Measurements from ENCODE around the gene STX18.
A peak's percentile ranks its signal among the peaks of the same experiment; 100 is the strongest.
"Not testable (repeated sequence)": the region's sequence is repeated elsewhere in the genome, so short reads cannot be mapped to it uniquely, and the experiment has no call there.

STX18 gene

DNA sequence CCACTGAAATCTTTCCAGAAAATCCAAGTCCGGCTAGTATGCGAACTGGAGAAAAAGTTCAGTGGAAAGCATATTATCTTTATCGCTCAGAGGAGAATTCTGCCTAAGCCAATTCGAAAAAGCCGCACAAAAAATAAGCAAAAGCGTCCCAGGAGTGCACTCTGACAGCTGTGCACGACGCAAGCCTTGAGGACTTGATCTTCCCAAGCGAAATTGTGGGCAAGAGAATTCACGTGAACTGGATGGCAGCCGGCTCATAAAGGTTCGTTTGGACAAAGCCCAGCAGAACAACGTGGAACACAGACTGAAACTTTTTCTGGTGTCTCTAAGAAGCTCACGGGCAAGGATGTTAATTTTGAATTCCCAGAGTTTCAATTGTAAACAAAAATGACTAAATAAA lies 34.4 kb downstream of the STX18 start:
- DNase-seq = no peak

DNA sequence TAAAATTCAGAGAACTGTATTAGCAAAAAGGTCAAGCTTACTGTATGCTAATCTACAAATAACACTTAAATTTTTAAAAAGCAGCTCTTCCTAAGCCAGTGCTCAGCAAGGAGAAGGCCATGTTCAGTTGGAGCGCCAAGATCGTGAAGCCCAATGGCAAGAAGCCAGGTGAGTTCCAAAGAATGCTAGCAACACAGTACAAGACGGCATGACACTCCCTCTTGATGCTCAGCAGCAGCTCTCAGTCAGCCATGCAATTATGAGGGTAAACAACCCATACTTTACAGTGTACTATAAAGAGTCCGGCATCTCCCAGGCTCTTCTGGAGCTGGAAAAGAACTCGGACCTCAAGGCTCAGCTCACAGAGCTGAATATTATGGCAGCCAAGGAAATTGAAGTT lies 34.9 kb downstream of the STX18 start:
- DNase-seq = no peak

DNA sequence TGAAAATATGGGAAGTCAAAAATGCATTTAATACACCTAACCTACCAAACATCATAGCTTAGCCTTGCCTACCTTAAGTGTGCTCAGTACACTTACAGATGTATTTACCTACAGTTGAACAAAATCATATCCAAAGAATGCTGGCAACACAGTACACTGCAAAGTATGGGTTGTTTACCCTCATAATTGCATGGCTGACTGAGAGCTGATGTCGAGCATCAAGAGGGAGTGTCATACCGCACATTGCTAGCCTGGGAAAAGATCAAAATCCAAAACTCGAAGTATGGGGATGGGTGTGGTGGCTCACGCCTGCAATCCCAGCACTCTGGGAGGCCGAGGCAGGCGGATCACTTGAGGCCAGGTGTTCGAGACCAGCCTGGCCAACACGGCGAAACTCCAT lies 36.6 kb downstream of the STX18 start:
- DNase-seq = not testable (repeated sequence)

DNA sequence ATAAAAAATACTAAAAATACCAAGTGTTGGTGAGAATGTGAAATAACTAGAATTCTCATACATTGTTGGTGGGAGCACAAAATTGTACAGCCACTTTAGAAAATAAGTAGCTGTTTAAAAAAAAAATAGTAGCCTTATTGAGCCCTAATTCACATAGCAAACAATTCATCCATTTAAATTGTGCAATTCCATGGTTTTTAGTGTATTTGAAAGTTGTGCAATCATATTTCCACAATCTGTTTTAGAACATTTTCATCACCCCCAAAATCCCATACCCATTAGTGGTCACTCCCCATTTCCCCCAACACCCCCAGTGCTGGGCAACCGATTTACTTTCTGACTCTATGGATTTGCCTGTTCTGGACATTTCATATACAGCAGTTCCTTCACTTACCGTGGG lies 37.1 kb downstream of the STX18 start:
- no peak for DNase-seq

DNA sequence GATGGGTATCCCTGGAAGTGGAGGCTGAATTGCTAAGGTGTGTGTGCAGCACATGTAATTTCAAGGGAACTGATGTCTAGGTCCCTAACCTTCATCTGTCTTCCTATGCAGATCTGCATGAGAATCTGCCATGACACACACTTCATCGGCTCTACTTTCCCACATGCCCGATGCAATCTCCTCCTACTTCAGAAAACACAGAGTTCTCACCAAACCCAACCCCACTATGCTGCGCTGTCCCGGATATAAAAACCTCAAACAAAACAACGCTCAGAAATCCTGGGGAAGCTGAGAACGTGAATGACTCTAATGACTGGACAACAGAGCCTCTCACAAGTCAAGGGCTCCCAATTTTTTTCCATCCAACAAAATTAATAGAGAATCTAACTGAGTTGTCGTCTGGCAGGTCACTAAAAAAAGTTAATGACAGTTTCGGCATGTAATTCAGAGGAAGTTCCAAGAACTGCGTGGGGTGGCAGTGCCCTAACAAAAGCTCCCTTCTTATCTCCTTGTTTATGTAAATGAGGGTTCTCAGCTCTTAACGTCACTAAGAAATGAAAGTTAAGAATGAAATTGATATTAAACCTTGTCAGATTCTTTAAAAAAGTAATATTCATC lies 39.0 kb downstream of the STX18 start:
- peak; percentile 31 for DNase-seq

DNA sequence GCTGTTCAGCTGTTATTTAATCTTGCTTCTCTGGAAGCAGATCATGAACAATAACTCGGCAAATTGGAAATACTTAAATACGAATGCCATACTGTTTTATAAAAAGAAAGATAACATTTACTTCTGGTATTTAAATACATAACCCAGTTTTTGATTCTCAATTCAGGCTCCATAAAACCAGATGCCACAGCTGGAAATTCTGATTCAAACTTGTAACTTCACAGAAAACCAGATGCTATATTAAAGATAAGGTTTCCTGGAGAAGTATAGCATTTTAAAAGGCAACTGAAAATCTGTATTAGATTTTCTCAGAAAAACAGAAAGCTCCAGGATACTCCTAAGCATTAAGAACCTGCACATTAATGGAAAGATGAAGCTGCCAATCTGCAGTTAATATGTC lies 40.2 kb downstream of the STX18 start:
- no peak for DNase-seq

DNA sequence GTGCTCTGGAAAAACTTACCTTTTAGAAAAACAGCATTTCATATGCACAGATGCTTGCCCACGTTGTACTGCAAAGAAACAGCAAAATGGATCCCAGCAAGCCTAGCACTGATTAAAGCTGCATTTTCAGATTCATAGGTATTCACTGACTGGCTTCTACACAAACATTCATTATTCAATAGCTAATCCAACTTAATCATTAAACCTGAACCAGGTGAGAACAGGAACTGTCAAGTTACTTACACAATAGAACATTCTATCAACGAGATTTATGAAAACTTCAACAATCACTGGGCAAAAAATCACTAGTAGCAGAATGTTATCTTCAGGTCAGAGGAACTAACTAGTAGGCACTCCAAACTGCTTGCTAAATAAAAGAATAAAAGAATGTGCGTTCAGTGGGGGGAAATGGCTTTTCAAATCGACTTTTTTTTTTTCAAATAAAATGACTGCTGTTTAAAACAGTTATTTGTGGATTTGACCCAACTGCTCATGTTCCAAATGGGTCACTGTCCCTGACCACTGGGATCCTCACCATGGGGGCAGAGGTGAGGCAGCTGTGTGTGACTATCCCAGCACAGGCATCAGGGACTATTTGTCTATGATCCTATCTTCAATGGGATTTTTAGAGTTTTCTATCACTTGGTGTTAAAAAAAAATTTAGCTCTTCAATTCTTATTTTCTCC lies 42.3 kb downstream of the STX18 start:
- no peak for DNase-seq

DNA sequence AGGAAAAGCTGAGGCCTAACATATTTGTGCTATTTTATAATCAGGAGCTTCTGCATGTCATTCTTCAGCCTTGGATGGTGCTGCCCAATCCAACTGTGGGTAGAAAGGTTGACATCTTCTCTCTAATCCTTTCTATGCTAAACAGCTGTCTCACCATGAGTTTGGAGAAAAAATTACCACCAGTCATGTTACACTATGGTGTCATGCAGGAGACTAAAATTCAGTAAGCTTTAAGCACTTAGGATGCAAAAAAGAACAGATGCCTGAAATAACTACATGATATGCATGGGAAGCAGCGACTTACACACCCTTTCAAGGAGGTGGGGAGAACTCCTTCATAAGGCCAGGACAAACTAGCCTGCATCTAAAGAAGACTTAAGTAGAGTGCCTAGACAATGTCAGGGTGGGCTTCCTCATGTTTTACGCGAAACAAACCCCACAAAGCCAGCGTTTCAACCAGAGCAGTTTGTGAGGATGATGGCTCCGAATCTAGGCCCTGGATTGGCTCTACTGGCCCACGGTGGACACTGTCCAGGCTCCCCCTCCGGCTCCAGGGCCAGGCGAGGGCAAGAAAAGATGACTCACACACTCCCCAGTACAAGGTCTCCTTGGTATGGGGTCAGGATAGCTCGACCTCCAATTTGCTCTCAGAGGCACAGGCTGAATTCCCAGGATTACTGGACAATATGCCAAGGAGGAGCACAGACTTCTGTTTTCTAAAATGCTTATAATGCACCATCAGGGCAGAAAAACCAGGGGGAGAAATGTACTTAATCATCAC lies 45.1 kb downstream of the STX18 start:
- DNase-seq = no peak

DNA sequence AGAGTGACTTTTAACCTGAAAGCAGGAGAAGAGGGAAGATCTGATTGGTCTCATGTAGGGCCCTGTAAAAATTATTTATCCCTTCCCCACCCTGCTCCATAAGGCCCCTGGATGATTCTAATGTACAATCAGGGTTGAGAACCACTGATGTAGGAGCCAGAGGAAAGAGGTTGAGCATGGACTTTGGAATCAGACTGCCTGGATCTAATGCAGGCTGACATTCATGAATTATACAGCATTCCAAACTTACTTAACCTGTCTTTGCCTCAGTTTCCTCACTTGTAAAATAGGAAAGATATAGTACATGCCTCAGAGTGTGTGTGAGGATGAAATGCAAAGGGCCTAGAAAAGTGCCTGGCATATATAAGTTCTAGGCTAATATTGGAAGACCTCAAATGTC lies 47.0 kb downstream of the STX18 start:
- DNase-seq = no peak

DNA sequence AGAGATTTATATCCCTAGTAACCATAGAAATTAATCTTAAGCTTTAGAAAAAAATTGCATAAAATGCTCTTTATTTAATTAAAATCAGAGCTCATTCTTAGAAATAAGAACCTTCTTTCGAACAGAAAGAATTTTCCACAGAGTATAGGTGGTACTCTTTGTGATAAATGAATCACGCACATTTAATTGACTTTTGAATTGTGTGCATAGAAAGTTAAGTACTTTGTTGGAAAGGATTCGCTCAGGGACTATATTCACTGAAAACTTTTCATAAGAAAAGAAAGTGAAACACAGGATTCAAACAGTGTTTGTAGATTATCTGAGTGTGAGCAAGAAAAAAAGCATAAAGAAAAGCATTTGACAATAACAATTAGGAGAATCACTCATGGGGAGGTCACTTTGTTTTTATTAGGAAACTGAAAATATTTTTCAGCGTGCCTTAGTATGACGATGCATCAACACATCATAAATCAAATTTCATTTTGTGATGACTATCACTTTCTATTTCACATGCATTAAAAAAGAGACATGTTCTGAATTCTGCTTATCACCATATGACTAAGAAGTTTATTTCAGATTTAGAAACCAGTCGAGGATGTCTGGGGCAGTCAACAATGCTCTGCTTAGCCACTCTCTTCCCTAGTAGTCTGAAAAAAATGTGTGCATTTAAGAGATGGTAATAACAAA lies 49.5 kb downstream of the STX18 start:
- DNase-seq = no peak

DNA sequence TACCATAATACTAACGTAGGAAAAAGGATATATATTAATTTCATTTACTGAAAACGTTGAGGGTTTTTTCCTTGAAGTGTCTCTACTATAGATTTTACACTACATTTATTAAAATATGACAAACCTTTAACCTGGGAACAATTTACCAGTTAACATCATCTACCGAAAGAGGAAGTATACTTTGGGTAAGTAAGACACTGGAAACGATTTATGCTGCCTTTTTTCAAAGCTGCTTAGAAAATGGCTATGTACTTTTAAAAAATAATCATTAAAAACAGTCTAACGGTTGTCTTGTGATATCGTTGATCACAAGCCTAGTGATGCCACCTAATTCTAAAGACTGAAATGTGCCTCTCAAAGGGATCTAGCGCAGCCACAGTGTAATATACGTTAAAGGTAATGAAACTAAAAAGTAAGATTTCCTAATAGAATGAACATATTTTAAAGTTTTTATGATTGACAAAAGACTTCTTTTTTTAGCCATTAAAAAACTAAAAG lies 50.4 kb downstream of the STX18 start:
- DNase-seq = no peak

DNA sequence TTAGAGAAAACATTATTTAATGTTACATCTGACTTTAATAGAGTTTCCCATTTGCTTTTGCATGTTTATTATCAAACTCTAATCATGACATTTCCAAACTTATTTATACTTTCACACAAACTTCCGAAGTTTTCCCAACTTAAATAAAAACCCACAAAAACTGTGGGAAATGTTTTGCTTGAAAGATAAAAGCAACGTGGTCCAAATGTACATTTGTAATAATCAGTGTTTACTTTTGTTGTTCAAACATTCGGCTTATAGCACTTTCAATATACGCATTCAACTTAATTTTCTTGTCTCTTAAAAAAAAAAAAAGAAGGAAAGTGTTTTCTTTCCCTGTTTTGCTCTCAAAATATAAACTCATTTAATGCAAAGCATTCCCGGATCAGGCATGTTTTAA lies 51.0 kb downstream of the STX18 start:
- no peak for DNase-seq

DNA sequence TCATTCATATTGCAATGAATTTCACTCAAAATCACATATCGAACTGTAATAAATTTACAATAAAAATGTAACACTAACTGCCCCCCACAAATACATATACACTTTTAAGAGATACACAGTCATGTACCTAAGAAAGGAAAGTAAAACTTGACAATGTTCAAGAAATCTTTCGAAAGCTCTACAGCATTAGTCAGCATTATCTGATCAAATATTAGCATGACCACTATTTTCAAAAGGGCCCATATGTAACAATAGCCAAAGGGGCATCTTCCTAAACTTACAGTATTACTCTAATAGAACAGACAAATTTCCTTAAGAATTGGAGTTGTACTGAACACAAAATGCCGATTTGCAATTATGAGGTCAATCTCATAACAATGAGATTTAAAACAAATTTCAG lies 51.8 kb downstream of the STX18 start:
- no peak for DNase-seq

DNA sequence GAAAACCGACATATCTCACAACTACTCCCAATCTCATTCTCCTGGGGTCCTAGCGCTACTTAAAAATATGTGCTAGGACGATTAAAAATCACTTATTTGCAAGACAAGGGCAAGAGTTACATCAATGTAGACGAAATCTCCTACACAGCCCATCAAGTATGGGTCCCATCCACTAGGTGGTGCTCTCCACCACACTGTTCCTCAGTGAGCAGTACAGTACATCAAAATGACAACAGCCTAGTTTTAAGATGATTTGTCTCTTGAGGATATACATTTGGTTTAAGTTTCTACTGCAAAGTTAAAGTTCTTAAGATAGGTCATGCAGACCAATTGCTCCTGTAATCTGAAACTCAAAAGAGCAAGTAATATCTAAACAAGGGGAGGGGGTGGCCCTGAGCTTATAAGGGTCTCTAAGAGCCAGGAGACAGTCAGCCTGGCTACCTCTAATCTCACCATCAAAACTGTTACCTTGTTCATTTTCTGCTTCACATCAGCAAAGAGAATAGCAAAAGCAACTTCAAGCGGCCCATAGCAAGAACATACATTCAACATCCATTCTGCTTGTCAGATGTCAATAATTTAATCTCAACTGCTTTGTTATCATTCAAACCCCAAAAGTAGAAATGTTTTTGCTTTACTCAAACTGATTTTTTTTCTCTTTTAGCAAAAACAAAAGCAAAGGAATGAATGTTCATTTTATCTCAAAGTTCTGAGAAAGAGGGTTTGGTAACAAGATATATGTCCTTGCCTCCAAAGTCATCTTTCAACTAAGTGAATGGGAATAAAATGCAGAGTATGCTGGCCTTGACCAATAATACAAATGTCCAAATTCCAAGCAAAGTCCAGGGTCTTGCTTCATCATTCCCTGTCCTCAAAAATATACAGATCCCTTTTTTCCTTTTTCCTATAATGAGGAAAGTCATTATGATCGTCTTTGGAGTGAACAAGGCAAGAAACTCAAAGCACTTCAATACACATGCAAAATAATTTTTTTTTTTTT lies 53.1 kb downstream of the STX18 start:
- DNase-seq = peak; percentile 76

DNA sequence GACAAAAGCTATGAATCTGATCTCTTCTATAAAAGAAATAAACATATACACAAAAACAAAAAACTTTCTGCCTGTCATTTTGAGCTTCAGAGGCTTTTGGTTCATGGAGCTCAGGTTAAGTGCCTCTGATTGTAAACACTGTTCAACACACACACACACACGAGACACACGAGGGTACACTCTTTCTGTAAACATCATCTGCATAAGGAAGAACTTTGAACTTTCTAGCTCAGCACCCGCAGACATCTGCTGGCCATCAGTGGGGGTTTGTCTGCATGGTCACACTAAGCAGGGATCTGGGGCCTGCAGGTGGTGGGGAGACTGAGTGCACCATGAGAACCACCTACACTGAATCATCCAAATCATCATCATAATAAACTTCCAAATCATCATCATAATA lies 54.9 kb downstream of the STX18 start:
- DNase-seq = no peak

DNA sequence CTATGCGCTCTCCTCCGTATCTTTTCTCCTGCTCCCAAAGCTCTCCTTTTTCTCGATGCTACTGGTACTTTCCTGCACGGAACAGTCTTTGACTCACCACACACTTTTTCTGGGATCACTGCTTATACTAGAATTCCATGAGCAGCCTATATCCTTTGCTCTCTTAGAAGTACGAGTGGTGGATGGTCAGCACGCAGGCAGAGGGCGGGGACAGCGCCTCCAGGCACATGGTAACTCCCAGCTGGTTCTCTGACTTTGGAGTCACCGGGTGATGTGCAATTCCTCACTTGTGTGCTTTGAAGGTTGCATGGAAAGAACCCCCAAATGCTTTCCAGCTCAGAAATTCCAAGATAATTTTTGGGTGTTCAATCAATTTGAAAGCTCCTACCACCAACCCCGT lies 56.0 kb downstream of the STX18 start:
- no peak for DNase-seq

DNA sequence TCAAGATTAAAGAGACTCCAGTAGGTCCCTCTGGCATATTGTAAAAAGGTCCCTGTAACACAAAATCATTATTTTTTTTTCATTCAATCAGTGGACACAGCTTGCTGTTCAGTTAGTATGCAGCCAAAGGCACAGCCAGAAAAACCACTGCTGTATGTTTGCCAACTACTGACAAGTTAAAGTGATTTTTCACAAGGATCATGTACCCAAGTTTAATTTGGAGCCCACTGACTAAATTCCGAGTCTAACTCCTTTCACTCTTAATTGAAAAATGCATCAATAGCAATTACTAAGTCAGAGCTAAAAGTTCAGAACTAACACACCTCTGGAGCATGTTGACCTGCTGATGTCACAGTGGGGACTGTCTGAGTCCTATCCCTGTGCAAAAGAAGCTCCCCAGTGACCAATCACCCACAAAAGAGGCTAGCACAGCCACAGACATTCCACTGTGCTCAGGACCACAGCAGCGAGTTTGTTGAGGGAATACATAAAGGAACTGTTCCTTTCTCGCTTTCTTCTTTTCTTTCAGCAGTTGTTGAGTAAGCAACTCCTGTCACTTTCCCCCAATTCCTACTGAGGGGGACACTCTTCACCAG lies 60.4 kb downstream of the STX18 start:
- no peak for DNase-seq

DNA sequence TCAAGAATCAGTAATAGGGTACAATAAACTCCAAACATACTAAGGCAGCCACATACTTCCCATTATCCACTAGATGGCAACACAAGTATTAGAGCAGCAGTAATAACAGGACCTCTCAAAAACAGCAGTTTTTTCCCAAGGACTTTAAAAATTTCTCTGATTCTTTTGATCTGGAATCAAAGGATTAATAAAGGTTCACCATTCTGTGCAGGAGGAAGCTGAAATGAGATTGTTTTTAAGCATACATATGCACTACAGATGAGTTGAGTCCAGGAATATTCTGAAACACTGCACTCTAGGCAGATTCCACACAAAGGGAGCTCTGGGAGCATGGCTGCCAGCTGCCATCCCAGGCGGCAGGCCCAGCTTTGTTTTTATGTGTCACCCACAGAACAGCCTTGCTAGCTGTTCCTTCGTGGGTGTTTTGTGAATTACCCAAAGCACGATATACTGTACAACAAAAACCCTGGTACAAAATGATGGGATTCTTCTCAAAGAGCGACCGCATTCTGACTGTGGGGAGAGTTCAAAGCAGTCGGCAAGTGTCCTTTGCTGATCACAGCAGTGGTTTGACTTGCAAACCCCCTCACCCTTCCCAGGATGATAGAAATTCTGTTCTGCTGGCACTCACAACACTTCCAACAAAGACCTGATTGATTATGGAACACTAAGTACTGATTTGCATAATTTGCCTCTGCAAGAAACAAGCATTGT lies 61.0 kb downstream of the STX18 start:
- DNase-seq = no peak

DNA sequence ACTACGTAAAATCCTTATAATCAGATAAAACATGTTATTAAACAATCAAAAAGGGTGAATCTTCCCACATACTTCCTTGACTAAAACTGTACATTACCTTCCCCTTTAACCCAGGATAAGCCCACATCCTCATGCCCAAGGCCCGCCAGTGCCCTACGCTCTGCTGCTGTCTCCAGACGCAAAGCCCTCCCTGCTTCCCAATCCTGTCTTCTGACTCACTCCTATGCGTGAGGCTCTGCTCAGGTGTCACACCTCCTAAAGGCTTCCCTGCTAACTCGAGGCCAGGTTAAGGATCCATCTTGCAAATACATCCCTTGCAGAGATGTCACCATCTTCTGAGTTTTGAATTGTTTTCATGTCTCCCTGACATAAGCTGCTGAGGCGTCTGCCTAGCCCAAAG lies 61.6 kb downstream of the STX18 start:
- no peak for DNase-seq

DNA sequence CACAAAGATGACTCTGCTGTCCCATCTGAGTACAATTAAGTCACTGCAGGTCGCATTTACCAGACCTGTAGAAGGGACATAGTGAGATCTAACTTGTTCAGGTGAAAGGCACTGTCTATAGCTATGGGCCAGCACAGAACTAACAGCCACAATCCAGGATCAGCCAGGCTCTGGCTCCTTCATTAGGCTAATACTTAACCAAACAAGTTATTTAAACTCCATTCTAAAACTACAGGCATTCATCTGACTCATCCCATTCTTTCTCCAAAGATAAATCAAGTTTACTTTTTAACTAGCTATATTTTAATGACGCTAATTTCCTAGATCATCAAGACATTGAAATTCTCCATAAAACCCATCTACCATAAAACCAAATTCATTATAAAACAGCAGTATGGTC lies 62.5 kb downstream of the STX18 start:
- DNase-seq = no peak

DNA sequence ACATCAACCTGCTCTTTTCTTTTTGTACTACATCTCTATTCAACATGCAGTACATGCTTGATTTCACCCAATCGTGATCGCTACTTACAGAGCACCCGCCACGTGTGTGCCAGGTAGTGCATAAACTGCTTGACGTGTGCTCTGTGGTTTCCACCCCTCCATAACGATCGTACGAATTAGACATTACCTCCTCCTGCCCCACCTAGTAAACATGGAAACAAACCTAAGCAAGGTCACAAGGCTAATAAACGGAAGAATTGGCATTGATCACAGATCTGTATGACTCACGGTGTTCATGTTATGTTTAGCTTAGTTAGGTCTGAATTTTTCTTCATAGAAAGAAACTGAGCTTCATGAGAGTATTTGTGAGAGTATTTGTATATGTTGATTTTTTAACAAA lies 64.1 kb downstream of the STX18 start:
- DNase-seq = no peak
